OCI-LY1 (cell line): ENCODE measurements around the gene TENM4.

ENCODE experiments used
- EZH2 ChIP-seq: fragments of 200-600 bp; sonication (generic), shearing (Covaris generic); IDR thresholded peaks from 2 replicates; pipeline ENCODE4 v1.8.0; 2017; ENCODE audit warnings: borderline replicate concordance, mixed run types, mild to moderate bottlenecking, antibody characterized with exemption, low read length, moderate library complexity, mixed read lengths
- TF ChIP-seq, protein P1 (sequence below): fragments of 200-600 bp; sonication (generic), shearing (Covaris generic); IDR thresholded peaks from 2 replicates; pipeline ENCODE4 v1.5.1; 2017; ENCODE audit warnings: mild to moderate bottlenecking, antibody characterized with exemption, low read length, moderate library complexity, mixed read lengths

DNA sequence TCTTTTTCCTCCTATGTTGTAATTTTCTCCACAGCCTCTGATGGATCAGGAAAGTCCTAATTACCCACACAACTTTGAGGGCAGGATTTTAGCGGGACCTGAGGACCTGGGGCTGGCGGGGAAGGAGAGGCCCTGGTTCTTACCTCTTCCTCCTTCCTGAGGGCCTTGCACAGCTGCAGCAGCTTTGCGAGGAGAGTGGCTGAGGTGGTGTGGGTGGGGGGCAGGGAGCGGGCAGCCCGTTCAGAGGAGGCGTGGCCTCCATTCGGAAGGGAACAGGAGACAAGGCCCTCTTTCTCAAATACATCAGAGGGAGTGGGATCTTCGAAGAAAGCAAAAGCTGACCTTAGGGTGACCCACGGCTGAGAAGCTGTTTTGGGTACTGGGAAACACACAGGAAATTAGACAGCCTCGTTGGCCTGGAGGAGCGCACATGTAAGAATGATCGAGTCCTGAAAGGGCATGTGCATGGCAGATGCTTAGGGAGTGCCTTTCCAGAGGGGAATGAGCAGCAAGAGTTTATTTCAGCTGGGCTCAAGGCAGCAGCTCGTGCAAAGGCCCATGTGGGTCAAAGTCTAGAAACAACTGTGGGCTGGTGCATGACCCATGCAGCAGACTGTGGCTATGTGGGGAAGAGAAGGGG, 789.6 kb downstream of the TENM4 start:
- TF ChIP-seq, protein P1, sequence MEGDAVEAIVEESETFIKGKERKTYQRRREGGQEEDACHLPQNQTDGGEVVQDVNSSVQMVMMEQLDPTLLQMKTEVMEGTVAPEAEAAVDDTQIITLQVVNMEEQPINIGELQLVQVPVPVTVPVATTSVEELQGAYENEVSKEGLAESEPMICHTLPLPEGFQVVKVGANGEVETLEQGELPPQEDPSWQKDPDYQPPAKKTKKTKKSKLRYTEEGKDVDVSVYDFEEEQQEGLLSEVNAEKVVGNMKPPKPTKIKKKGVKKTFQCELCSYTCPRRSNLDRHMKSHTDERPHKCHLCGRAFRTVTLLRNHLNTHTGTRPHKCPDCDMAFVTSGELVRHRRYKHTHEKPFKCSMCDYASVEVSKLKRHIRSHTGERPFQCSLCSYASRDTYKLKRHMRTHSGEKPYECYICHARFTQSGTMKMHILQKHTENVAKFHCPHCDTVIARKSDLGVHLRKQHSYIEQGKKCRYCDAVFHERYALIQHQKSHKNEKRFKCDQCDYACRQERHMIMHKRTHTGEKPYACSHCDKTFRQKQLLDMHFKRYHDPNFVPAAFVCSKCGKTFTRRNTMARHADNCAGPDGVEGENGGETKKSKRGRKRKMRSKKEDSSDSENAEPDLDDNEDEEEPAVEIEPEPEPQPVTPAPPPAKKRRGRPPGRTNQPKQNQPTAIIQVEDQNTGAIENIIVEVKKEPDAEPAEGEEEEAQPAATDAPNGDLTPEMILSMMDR, result no peak
- no peak for TF ChIP-seq EZH2
